Limb (tissue), 2 donors: Measurements from ENCODE around the gene LYL1.

Experiments
- DNase-seq, 2 donors: peaks; one replicate each; pipeline ENCODE4 v3.0.0-alpha.2; 2016; ENCODE audit errors: extremely low spot score in 2 of 2

Gene LYL1

DNA sequence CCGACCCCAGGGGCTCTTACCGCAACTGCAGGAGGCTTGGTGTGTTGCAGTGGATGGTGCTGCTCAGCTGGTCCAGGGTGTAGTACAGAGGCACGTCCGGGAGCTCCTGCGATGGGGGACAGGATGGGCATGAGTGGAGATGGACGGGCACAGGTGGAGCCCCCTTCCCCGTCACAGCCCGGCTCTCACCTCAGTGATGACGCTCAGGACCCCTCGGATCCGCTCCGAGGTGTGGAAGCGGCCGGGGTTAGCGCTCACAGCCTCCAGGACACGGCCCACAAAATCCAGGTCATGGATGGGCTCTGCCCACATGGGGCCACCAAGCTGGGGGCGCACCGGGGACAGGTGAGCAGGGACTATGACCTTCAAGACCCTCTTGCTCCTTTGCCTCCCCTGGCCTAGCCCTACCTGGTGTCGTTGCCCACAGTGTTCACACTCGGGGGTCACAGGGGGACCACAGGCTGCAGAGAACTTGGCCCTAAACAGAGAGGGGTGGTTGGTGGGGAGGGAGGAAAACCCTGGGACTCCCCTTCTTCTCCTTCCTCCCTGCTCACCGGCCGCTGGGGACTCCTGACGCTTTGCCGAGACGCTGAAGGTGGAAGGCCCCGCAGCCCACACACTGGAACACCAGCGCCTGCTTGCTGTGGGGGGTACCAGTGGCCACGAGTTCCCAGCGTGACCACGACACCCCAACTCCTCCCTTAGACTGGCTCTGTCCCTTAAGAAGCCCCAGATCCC, 6.9 kb upstream of the LYL1 start:
- DNase-seq, result no peak

DNA sequence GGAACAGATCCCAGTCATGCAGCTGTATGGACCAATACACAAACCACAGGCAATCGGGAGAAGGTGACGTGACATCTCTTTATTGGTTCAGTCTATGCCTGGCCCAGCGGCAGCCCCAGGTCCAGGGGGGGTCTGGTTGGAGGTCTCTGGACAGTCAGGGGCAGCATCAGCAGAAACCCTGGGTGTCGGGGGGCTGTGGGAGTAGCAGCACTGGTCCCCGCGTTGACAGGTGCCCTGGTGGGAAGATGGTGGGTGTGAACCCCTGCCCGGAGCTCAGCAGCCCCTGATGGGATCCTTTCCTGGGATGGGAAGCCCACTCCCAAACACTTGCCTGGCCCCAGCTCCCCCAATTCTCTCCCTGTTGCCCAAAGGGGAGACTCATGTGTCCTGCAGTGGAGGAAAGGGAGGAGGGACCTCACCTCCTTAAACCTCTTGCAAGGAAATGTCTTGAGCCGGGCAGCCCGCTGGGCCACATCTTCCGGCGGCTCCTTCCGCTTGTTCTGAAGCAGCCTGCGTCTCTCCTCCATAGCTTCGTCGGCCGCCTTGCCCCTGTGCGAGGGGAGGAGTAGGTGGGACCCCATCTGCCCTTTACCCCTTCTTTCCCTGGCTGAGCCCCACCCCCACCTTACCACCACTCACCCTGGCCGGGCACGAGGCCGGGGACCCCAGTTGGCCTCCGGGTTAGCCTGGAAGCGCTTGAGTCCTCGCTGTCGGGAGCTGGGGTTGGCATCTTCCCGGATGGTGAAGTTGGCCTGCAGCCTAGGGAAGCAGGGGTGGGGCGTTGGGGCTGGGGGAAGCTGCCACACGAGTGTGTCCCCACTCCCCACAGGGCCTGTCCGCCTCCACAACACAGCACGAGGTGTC, 2.4 kb upstream of the LYL1 start:
- no peak for DNase-seq

DNA sequence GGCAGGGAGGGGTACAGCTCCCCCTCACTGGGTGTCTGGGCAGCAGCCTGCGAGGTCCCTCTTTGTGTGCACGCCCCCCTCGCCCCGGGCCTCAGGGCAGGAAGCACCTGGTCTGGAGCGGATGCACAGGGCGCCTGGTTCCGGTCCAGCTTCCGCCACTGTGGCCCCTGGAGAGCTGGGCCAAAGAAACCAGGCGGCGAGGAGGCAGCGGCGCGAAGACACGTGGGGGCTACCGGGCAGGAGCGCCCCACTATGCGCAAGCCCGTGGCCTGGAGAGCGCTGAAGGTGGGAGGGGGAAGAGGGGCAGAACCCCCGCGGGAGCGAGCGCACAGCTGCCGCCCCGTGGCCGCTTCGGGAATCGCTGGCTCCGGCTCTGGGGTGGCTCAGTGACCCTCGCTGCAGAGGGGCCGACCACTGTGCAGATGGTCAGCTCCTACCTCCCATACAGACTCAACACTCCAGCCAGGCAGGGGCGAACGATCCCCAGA, 1.7 kb upstream of the LYL1 start:
- DNase-seq, result peak in 1 of 2 donors; percentile 70

DNA sequence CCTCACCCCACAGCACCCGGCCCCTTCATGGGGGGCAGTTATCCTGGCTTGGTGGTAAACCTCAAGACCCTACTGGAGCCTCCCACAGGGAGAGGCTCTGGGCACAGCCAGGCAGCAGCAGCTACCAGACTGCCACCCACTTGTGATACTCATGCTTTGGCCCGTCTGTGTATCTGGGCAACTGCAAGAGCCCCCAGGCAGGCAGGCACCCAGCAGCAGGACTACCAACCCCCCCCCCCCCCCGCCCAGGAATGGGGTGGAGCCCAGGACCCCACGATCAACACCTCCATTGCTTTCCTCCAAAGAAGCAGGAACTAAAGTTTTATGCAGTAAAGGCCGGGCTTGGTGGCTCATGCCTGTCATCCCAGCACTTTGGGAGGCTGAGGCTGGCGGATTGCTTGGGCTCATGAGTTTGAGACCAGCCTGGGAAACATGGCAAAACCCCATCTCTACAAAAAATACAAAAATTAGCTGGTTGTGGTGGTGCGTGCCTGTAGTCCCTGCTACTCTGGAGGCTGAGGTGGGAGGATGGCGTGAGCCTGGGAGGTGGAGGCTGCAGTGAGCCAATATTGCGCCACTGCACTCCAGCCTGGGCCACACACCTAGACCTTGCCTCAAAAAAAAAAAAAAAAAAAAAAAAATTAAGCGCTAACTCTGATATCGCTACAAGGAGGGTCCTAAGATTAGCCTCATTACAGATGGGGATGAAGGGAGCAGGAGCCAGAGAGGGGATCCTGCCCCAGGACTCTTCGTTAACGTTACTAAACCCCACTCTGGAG, 1.1 kb upstream of the LYL1 start:
- DNase-seq, result no peak

DNA sequence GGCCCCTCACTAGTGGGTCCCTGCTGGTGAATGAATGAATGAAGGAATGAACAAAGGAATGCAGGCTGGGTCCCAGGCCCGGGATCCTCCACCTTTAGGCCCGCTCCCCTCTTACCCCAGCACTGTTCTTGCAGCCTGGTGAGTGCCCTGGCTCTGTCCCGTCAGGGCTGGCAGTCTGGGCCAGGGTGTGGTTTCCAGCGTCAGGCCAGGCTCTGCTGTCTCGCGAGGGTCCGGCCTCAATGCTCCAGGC, 317 bp downstream of the LYL1 start:
- no peak for DNase-seq

DNA sequence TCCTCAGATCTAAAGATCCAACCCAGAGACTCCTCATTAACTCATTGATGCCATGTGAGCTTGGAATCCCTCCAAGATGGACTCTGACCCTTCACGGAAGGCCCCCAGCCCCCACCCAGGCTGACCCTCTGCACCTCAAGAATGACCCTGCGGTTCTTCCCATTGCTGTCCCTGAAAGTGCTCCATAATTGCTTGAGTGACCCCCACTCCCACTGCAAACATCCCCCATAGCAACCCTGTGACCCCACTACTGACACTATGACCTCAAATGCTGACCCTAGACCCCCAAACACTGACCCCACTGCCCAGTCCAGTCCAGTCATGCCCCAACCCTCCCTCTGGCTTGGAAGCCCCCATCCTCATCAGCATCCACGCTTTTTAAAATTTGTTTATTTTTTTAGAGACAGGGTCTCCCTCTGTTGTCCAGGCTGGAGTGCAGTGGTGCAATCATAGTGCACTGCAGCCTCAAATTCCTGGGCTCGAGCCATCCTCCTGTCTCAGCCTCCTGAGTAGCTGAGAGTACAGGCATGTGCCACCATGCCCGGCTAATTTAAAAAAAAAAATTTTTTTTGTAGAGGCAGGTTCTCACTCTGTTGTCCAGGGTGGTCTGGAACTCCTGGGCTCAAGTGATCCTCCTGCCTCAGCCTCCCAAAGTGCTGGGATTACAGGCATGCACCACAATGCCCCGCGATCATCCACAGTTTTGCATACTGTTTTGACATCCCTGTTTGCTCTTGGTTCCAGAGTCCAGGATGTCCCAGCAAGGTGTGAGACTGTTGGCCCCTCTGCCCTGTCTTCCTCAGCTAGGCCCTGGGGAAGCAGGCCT, 855 bp downstream of the LYL1 start:
- DNase-seq, result peak in 1 of 2 donors; percentile 26

DNA sequence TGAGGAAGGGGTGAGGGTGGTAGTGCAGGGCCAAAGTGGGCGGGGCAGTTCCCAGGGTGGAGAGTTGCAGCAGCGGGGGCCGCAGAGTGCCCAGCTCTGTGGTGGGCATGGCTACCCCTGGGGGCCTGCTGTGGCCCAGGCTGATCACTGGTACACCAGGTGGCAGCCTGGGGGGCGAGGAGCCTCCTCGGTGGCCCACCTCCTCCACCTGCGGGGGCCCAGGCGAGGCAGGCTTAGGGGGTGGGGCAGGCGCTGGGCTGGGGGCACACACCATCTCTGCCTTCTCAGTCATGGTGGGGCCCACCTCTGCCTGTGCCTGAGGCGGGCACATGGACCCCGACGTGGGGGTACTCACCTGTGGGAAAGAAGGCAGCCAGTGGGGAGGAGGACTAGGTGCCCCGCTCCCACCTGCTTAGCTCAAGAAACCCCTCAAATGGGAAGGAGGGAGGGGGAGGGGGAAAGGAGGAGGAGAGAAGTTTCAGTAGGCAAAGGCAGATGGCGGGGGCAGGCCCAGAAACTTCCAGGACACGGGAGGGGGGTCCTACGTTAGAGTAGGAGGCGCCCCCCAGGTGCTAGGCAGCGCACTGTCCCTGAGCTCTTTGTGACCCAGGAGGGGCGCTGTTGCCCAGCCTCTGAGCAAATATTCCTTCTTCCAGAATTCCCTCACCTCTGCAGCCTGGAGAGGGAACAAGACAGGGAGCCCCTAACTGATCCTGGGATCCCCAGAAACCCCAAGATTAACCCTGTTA, 1.6 kb downstream of the LYL1 start:
- peak in 1 of 2 donors; percentile 41 for DNase-seq

DNA sequence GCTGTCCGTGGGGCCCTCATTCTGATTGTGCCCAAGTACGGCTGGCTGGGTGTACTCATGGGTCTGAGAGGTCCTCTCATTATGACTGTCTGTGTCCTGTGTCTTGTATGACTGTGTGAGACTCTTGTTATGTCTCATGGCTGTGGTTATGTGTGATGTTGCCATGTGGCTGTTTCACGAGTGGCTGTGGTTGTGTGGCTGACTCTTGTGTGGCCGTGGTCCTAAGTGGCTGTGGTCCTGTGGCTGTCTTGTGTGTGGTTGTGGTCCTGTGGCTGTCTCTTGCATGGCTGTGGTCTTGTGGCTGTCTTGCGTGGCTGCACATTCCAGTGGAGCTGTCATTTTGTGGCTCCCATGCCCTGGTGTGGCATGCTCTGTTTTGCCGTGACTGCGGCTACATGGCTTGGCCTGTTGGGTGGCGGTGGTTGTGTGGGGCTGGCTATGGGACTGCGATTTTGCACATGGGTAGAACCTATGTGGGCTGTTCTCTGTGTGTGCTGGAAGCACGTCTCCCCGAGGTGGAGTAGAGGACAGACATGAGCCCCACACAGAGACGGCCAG, 2.5 kb downstream of the LYL1 start:
- DNase-seq, result no peak

DNA sequence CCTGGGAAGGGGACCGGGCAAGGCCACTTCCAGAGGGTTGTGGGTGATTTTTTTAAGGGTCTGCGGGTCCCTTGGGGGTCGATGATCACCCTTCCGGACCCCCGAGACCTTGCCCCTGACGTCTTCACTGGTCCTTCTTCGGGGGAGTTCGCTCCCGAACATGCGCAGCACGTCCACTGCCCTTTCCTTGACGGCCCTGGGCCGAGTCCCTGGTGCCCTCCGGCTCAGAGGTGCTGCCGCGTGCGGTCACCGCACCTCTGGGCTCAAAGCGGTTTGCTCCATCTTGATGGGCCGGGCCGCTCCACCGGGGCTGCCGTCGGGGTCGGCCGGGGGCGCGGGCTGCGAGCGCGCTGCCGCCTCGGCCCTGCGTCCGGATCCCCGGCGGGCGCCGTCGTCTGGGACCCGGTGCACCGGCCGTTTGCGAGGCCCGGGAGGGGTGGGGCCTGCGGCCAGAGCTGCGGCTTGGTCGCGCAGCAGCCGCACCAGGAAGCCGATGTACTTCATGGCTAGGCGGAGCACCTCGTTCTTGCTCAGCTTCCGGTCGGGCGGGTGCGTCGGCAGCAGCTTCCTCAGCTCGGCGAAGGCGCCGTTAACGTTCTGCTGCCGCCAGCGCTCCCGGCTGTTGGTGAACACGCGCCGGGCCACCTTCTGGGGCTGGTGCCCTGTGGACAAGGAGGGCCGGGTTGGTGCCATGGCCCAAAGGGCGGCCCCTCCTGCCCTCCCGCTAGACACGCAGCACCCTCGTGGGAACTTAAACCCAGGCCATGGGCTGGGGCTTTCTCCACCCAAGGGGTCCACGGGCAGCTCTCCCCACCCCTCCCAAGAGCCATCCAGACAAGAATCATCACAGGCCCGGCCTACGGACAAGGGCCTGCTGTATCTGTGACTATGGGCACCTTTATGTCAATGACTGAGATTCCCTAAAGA, 3.3 kb downstream of the LYL1 start:
- DNase-seq, result peak in 1 of 2 donors; percentile 71

DNA sequence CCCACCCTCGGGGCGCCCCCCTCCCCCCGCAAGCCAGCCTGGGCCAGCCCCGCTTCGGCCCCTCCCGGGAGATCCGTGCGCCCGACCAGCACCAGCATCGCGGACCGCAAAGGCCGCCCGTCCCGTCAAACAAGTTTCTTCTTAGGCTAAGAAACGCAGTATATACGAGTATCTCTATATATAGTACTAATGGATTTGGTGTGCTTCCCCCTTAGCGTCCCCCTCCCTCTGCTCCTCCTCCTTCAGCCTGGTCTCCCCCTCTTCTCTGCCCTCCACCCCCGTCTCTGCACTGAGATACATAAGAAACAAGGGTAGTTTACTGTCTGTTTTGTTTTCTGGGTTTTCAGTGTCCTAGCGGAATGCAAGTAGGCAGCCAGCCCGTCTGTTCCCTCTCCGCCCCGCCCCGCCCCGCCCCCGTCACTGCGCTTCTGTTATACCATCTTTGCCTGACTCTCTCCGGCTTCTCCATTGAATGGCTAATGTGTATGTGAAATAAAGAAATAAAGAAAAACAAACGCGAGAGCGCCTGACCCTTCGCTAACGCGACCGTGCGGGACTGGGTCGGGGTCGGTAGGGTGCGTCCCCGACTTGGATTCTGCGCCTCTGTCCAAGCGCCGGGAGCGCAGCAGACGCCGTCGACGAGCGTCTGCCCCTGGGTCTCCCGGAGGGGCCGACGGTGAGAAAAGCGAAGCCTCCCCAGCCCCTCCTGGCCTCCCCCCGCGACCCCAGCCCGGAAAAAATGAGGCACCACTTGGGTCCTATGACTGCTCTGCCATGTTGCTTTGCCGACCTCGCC, 4.2 kb downstream of the LYL1 start:
- peak; percentile 70 to 72 for DNase-seq

DNA sequence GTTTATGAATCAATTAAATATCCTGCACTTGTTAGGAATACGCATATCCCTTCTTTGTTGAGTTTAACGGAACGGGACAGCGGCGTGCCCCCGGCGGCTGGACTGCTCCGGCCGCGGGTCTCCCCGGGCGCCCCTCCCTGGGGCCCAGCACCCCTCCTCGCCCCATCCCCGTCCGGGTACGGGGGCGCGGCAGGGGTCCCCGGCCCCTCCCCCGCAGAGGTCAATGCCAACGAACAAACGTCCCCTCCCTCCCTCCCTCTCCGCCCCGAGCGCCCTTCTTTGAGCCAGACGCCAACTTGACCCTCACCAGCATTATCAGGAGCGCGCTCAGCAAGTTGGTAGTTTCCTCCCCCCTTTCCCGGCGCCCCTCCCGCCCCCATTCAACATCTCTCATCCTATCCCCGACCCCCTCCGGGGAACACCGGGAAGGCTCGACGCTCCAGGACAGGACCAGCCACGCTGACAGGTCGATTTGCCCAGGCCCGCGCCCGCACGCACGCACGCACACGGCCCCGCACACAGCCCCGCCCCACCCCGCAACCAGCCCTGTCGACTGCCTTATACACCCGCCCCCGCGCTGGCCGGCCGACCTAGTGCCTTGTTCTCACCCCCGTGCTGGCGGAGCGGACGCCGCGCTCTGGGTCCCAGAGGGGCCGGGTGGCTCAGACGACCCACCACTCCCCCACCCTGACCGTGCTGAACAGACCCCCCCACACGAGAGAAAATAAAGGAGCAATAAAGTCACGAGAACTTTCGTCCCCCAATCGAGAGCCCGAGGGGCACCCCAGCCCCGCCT, 5.0 kb downstream of the LYL1 start:
- DNase-seq, result peak in 1 of 2 donors; percentile 61

DNA sequence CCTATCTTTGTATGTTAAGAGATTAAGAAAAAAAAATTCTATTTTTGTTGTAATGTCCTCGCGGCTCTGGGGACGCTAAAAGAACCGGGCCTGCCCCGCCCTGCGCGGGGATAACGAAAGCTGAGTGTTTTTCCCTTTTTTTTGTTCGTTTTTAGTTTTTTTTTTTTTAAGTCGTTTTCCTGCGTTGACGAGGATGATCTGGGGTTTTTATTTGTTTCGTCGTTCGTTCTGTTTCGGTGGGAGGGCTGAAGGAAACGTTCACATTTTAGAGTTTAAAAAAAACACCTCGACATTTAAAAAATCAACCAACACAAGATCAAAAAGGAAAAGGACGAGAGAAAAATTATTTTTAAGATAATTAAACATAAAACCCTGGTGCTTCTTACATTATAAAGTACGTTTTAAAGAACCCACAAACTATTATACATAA, 5.6 kb downstream of the LYL1 start:
- no peak for DNase-seq

DNA sequence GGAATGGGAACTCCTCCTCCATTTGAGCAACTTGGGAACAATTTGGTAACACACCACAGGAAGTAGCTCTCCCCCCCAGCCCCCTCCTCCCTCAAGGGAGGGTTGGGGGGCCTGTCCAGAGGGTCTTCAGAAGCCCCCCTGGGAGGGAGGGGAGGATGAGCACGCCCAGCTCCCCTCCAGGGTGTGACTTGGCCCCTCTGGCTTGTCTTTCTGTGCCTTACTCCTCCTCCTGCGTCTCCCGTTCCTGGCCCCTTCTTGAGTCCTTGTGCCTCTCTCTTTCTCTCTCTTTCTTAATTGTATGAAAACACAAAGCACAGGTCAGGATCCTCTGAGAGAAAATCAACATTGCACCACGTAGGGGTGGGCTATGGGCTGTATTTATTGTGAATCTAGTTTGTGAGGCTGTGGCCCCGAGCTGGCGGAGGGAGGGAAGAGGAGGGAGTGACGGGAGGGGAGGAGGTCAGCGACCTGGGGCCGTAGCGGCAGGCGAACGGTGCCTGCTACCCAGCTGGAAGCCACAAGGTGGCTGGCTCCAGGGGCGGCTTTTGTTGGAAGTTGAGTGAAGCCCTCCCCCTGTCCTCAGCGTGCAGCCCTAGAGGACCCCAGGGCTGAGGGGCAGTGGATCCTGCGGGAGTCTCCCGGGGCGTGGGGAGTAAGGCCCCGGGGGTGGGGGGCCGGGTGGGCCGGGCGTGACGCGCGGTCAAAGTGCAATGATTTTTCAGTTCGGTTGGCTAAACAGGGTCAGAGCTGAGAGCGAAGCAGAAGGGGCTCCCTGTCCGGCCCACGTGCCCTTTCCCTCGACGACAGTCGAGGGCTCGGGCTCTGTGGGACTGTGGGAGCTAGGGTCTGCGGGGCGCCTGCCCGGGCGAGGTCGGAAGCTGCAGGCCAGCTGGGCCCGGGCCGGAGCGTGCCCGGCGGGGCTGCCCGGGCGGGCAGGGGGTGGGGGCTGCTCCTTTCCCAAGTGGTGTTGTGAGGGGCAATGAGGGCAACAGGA, 6.4 kb downstream of the LYL1 start:
- no peak for DNase-seq

DNA sequence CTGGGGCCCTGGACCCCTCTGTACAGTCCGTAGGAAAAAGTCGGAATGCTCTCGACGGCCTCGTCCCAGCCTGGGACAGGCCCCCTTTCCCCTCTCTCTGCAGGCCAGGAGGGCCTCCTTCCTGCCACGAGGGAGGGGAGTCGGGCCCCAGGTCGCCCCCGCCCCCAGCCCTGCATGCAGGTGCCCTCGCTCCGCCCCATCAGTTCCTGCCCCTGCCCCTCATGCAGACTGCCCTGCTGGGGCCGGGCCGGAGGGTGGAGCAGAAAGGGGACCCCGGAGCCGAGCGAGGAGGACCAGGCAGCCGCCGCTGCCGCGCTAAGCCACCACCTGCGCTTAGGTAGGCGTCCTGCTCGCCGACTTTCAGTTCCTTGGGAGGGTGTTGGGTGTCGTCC, 7.3 kb downstream of the LYL1 start:
- DNase-seq, result no peak

DNA sequence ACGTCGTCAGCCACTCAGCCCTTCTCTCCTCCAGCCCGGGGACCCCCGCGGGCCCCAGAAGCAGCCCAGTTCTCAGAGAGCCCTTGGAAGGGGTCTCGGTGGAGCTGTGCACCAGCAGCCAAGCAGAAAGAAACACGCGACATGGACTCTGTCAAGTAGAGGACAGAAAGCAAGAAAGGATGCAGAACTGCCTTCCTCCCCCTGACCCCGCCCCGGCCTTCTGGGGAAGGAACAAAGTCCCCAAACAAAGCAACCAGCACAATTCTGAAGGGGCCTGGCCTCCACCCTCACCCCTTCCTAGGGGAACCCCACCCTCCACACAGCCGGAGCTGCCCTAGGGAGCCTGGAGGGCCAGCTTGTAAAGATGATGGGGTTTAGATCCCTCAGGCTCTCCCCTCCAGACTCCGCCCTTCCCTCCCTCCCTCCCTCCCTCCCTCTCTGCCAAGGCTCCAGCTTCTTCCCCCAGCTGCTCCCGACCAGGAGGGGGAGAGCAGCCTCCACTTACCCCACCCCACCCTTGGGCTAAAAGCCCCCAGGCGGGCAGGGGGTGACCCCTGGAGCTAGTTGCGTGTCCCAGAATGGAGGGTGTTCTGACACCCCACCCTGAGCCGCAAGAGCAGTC, 7.8 kb downstream of the LYL1 start:
- DNase-seq, result peak in 1 of 2 donors; percentile 65

DNA sequence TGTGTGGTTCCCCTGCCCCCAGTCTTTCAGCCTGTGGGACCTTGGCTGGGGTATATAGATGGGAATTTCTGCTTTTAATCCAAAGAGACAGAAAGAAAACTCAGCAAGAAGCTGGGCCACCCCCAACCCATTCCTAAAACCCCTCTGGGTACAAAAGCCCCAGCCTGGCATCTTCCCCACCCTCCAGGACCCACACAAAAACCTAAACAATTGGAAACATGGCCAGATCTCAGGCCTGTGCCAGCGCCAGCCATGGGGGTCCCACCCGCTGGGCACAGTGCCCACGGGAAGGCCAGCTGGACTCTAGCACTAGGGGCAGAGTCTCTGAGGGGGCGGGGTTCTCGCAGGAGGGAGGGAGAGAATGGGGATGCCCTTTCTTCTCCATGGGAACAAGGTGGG, 8.6 kb downstream of the LYL1 start:
- peak in 1 of 2 donors; percentile 73 for DNase-seq
